NCI-H524 treated with DMSO at 0.1 percent for 48 hours (cell line): ENCODE data around the gene RERE.

Experiments used
- DNase-seq: peaks from one replicate; lab custom pipeline; 2025; lab: John Stamatoyannopoulos, UW

RERE gene

DNA sequence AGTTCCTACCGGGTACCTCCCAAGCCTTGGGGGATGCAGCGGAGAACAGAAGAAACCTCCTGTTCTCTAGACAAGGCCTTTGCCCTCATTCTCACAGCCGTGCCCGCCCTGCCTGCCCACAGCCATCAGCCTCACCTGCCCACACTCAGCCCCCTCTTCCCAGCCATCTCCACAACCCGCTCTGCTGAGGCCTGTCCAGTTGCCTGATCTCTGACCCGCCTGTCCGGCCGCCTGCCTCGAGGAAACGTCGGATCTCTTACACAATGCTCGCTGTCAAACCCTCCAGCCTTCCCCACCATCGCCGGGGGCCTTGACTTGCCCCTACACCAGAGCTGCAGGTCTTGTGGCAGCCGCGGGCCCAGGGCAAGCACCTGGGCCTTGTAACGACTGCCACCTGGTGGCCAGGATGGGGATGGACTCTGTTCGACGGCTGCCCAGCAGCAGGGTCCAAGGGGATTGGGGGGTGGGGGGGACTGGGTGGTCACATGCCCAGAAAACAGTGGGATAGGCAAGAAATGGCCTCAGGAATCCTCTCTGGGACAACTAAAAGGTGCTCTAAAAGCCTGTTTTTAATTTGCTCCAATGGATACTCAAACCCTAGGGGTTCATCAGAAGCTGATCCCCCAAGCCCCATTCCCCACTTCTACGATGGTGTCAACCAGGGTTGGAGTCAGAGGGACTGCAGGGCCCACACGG is 468.5 kb downstream of the RERE start:
- no peak for DNase-seq

DNA sequence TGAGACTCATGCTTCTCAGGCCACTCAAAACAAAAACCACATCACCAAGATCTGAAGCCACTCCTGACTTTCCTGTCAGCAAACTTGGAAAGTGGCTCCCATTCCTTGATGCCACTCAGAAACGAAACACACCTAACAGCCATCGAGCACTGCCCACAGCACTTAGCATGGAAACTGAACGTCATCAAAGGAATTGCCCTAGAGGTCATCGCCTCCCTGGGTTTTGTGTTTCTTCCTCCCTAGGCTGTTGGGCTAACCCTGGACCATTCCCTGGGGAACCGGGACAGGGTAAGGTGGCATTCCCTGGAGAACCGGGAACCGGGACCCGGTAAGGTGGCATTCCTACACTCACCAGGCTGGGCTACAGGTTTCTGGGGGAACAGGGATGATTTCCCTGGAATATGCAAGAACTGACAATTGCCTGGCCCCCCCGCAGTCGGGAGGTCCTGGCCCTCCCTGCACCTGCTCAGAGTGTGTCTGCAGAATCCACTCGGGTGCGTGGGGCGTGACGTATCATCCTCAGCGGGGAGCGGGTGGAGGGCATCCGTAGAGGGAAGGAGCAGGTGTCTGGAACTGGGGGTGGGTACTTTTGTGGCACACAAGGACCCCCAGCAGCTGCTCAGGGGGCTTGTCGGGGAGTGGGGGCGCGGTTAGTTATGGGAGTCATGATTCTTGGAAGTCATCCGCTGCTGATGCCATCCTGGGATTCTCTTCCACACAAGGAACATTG is 469.2 kb downstream of the RERE start:
- no peak for DNase-seq

DNA sequence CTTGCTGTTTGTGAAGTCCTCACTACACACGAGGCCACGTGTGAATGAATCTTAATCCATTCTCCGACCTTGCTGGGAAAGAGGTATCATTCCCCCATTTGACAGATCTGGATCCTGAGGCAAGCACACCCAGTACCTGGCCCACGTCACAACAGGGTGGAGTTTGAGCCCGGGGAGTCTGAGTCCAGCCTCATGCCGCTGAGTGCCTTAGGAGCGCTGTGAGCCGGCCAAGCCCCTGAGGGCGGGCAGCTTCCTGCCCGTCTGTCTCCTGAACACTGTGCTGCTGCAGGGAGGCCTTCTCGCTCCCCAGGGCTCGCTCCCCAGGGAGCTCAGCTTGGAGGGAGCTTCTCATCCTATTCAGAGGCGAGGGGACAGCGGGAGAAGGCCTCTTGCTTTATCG is 469.8 kb downstream of the RERE start:
- DNase-seq: no peak

DNA sequence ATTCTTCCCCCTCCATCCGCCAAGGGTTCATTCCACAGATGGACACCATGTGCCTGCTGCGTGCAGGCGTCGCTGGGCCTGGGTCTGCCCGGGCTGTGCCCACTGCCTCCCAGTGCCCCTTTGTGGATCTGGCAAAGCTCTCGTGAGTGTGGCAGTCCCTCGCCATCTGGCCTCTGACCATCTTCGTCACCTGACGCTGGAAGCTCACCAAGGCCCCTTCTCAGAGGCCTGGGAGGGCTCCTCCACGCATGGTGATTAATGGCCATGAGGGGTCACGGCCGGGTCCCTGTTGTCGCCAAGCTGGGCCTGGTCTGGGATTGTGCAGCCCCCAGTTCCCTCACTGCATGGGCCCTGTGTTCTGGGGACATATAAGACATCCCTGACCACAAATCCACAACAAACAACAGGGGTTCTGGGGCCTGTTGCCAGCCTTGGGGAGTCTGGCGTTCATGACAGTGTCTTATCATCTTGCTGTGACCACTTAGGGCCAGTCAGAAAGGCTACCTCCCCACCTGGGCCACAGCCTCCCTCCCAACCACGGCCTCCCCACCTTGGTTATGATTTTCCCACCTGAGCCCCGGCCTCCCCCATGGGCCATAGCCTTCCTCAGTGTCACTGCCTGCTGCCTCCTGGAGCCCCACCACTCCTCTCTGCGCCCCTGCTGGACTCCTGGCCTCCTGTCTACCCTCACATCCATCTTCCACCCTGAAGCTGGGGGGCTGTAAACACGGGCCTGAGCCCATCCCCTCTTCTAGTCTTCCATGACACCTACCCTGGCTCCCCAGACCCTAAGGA is 471.6 kb downstream of the RERE start:
- DNase-seq: no peak

DNA sequence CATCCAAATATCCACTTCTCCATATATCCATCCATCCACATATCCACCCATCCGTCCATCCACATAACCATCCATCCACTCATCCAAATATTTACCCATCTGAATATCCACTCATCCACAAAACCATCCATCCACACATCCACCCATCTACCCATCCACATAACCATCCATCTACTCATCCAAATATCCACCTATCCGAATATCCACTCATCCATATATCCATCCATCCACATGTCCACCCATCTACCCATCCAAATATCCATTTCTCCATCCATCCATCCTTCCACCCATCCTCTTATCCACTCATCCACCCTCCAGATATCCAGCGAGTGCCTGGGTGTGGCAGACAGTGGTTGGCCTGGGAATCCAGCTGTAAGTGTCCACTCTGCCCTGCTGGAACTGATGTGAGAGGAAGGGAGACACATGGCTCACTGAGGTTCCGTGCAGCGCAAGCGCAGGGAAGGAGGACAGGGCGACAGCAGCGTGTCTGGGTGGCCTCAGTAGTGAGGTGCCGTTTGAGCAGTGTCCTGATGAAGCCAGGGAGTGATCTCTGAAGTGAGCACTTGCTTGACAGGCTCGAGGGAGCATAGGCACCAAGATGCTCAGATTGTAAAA is 472.4 kb downstream of the RERE start:
- DNase-seq: no peak

DNA sequence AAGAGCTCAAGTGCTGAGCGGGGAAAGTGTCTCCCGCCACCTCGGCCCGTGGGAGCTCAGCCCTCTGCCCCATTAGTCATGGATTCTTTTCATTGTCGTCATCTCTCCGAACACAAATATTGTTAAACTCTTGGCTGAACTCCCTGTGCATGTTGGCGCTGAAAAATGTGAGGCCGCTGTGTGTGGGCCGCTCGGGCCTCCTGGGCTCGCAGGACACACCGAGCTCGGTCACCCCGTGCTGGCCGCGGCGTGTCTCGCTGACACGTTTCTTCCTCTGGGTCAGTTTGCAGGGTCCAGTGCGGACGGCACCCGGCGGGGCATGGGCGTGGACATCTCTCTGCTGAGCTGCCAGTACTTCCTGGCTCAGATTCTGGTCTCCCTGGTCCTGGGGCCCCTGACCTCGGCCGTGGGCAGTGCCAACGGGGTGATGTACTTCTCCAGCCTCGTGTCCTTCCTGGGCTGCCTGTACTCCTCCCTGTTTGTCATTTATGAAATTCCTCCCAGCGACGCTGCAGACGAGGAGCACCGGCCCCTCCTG is 473.9 kb downstream of the RERE start:
- no peak for DNase-seq

DNA sequence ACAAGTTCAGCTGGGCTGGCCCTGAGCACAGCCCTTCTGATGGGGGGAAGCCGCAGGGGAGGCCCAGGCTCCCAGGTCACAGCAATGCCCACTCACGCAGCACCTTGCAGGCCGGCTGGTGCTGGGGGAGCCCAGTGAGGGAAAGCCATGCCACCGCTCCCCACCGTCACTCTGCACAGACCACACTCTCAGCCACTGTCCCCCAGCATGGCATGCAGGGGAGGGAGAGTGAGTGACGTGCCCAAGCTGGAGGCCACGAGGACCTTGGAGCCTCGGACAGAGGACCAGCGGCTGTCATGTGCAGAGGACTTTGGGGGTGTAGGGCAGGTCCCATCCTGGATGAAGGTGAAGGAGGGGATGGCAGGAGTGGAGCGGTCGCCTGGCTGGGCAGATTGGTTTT is 474.4 kb downstream of the RERE start:
- no peak for DNase-seq

DNA sequence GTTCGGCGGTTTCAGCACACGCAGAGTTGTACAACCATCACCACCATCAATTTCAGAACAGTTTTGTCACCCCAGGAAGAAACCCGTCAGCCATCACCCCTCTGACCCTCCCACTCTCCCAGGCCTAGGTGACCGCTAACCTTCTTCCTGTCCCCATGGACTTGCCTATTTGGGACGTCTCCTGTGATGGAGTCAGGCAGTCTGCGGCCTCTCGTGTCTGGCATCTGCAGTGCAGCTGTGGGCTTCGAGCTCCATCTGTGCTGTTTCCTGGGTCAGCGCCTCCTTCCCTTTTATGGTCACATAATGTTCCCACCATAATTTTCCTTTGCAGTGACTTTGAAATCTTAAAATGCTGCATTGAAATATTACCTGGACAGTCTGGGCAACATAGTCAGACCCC is 475.1 kb downstream of the RERE start:
- DNase-seq: no peak

DNA sequence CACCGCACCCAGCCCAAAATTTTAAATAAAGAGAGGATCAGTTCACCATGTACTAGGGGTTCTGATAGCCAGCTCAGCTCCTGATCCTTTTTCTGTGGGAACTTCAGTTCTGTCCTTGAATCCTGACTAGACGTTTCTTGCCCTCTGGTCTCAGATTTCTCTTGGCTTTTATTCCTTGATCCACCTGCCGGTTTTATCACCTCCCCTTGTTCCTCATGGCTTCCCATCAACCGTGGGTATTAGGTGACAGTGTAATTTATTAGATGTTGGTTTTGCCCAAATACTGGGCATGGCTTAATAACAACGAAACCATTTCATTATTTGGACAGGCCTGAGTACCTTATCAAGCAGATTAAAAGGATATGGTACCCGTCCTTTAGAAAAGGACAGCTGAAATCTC is 477.0 kb downstream of the RERE start:
- DNase-seq: no peak

DNA sequence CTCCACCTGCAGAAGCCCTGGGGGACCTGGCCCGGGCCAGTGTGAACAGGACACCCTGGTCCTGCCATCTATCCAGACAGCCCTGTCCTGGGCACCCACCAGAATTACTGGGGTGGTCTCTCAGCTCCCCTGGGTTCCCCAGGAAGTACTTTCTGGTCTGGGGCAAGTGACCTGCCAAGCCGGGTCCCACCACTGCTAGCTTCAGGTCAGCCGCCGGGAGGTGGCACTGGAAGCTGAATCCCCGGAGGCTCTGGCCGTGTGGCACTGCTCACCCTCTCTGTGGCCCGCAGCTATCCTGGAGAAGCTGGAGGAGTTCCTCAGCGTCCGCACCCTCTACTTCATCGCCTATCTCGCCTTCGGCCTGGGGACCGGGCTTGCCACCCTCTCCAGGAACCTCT is 478.2 kb downstream of the RERE start:
- no peak for DNase-seq

DNA sequence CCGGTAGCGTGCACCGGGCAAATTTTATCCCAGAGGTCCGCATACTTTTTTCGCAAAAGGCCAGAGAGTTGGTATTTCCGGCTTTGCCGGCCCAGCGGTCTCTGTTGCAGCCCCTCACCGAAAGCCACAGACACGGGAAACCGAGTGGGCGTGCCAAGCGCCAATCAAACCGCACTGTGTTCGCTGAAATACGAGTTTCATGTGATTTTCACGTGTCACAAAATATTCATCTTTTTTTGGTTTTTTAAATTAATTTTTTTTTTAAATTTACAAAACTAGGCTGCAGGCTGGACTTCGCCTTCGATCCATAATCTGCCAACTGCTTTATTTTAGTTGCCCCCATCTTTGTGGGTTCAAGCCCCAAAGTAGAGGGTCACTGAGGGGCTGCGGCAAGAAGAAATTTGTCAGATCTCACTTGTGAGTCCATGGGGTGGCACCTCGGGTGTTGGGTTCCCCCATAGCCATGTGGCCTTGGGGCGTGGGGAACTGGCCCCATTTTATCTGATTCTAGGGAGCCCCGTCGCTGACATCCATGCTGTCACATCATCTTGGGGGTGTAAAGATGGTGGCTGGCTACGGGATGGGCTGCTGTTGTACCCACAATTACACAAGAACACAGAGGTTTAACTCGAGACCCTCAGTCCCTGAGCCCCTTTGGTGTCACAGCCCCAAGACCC is 478.8 kb downstream of the RERE start:
- no peak for DNase-seq

DNA sequence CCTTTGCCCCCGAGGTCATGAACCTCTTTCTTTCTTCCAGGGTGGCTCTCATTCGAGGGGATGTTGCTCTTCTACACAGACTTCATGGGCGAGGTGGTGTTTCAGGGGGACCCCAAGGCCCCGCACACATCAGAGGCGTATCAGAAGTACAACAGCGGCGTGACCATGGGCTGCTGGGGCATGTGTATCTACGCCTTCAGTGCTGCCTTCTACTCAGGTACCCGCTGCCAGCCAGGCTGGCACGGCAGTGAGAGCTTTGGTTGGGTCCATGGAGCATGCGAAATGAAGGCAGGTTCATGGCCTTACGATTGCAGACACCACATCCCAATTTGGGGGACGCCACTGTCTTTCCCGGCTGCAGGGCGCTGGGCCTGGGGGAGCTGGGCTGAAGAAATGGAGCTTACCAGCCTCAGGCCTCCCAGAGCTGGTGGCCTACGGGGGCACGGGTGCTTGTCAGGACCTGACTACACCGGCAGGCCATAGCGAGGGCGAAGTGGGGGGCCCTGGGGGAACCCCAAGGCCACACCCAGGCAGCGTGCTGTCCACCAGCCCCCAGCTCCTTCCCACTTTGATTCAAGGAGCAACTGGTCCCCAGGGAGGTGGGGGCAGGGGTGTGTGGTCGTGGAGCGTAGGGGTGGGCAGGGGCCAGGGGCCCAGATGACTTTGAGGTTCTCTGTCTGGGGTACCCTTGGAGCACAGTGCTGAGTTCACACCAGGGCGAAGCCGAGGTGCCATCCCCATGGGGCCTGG is 479.5 kb downstream of the RERE start:
- DNase-seq: no peak

DNA sequence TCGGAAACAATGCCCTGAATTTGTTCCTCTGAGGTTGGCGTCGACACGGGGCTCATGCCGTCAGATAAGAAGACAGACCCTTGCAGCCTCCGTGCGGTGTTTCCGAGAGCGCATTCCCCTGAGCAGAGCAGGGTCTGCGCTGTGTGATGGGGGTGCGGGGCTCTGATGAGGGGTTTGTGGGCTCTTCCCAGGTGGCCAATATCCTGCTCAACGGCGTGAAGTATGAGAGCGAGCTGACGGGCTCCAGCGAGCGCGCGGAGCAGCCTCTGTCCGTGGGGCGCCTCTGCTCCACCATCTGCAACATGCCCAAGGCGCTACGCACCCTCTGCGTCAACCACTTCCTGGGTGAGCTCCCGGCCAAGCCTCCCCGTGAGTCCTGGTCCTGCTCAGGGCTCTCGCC is 482.2 kb downstream of the RERE start:
- DNase-seq: no peak

DNA sequence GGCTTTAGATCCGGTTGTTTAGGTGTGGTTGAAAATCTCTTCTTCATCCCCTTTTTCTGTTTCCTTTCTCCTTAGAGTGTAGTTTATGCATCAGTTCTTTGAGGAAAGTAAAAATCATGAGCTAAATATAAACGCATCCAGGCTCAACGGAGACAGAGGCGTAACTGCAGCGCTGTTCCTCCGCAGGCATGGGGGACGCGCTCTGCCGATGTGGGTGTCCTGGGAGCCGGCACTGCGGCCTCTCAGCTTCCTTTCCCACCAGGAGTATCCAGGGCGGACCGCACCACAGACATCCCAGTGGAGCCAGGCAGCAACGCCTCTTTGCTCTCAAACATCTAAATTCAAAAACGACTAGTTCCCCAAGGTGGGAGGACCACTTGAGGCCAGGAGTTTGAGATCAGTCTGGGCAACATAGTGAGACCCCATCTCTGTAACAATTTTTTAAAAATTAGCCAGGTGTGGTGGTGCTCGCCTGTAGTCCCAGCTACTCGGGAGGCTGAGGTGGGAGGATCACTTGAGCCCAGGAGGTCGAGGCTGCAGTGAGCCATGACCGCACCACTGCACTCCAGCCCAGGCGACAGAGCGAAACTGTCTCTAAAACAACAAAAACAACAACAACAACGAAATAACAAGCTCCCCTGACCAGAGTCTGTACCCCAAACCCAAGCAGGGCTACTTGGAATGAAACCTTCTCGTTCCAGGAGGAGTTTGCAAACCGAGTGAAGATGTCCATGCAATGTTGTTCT is 483.2 kb downstream of the RERE start:
- DNase-seq: no peak

DNA sequence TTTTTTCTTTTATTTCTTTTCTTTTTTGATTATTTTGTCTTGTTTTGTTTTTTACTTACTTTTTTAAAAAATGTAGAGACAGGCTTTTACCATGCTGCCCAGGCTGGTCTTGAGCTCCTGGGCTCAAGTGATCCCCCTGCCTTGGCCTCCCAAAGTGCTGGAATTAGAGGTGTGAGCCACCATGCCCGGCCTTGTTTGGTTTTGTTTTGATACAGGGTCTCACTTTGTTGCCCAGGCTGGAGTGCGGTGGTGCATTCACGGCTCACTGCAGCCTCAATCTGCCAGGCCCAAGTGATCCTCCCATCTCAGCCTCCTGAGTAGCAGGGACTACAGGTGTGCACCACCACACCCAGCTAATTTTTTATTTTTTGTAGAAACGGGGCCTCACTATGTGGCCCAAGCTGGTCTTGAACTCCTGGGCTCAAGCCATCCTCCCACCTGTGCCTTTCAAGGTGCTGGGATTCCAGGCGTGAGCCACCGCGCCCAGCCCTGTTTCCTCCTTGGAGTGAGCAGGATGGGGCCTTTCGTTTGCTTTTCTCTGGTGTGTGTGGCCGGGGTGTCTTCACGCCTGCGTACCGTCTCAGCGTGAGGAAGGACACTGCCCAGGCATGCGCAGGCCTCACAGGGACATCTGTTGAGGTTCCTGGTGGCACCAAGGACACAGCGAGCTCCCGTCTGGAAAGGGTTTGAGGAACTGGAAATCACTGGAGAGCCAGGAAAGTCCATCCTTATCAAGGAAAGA is 484.0 kb downstream of the RERE start:
- no peak for DNase-seq

DNA sequence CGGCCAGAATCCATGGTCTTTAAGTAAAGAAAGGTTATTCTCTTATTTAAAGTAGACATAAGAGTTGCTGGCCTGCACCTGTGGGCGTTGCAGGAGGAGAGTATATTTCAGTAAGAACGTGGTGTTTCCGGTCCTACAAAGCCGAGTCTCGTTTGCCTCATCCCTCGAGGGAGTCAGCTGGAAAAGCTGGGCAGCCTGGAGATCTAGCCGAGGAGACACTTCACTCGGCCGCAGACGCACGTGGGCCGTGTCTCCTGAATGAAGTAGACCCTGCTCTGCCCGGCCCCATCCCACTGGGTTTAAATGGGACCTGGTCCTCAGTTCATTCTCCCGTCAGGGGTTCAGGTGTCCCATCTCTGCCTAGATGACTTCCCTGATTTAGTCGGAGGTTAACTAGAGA is 484.6 kb downstream of the RERE start:
- DNase-seq: no peak

DNA sequence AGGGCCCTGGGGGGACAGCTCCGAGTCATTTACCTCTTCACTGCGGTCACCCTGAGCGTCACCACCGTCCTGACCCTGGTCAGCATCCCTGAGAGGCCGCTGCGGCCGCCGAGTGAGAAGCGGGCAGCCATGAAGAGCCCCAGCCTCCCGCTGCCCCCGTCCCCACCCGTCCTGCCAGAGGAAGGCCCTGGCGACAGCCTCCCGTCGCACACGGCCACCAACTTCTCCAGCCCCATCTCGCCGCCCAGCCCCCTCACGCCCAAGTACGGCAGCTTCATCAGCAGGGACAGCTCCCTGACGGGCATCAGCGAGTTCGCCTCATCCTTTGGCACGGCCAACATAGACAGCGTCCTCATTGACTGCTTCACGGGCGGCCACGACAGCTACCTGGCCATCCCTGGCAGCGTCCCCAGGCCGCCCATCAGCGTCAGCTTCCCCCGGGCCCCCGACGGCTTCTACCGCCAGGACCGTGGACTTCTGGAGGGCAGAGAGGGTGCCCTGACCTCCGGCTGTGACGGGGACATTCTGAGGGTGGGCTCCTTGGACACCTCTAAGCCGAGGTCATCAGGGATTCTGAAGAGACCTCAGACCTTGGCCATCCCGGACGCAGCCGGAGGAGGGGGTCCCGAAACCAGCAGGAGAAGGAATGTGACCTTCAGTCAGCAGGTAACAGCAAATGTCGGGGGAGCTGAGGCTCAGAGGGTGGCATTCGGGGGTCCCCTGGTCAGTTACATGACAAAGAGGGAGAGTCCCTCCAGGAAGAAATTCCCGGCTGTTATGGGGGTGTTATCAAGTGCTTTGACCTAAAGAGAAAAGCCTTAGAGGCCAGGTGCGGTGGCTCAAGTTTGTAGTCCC is 486.9 kb downstream of the RERE start:
- DNase-seq: no peak

DNA sequence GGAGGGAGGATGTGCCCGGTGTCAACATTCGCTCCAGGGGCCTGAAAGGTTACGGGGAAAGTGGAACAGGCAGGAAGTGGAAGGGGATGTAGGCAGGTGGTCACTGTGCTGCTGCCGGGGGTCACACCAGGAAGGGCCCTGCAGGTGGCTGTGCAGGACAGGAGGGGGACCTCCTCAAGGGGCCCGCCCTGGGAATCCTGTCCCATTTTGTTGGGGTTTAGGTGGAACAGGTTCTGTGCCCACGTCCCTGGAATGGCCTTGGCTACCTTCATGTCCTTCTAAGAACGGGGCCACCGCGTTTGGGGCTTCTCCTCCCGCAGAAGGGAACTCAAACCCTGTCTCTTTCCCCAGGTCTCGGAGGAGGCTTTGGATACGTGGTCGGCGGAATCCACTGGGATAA is 487.6 kb downstream of the RERE start:
- no peak for DNase-seq

DNA sequence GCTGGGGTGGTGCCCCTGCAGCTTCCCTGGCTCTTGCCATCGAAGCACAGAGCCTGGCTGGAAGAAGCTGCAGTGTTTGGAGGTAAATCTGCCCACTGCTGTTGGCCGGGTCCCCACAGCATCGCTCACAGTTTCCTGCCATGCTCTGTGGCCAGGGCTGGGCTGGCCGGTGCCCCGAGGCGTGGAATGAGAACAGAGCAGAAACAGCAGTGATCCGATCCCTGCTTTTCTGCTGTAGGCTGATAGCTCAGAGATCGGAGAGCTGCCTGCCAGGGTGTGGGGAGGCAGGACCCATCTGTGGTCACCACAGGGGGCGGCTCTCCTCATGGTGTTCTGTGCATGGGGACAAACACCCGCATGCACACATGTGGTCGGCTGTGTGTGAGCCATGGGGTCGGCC is 488.0 kb downstream of the RERE start:
- no peak for DNase-seq
